K562 (cell line): ENCODE results near the gene HELLS. TPM values are rescaled to one million over a fixed set of nuclear protein-coding genes. Genes with fewer than 3 reads are reported as not detected.

Experiments
- ATAC-seq: fragments of 200-7000 bp; cut with Tn5 transposase; 3 replicates; pipeline ENCODE4 v1.9.1; 2020; ENCODE audit warnings: moderate library complexity
- BruUV-seq: library from RNA; stranded (reverse); fragments of 400-500 nt; replicated peaks from 2 replicates; lab custom pipeline; 2021; lab: Mats Ljungman, UMichigan
- CTCF ChIA-PET: fragments of 300-600 bp; formaldehyde crosslinking; extraction: SDS; loops from one replicate; lab custom pipeline; 2021; ENCODE audit warnings: low intra/inter-chr PET ratio; lab: Yijun Ruan, JAX
- POLR2A ChIA-PET: fragments of 300-600, 350-650 bp; sonication (Branson Sonifier 250); formaldehyde crosslinking; extraction: SDS; loops from one replicate; lab custom pipeline; 2021; ENCODE audit warnings: antibody characterized with exemption, inconsistent platforms; lab: Yijun Ruan, JAX
- DNase-seq, 4 experiments: peaks; one replicate each; pipeline versions ENCODE4 v3.0.0 to v3.0.0-alpha.2; 2011 to 2018; ENCODE audit warnings: low spot score in 3 of 4, mixed read lengths in 3 of 4; ENCODE audit errors: extremely low read depth in 1 of 4
- FAIRE-seq: peaks from 2 replicates; lab custom pipeline; 2011; peaks lifted over from hg19 to GRCh38; lab: Jason Lieb, UNC
- H2AFZ ChIP-seq: 2 replicates; pipeline ENCODE4 v1.6.0; 2011; ENCODE audit warnings: low read depth, low read length, control low read depth, inconsistent platforms
- H3K27ac ChIP-seq: fragments of 200-600 bp; 3 replicates; pipeline ENCODE4 v1.8.0; 2011; ENCODE audit warnings: low read depth, mild to moderate bottlenecking, control low read depth, inconsistent platforms, low read length, moderate library complexity, mixed read lengths; ENCODE audit errors: extremely low read depth
- H3K27me3 ChIP-seq, 2 experiments: fragments of 300-600 bp in 1 of 2; 2 replicates in 1 of 2; 3 replicates in 1 of 2; pipeline versions ENCODE4 v1.6.0 to v1.8.0; 2011; ENCODE audit warnings: inconsistent platforms in 2 of 2, low read length in 2 of 2, mild to moderate bottlenecking in 1 of 2, mixed read lengths in 1 of 2, moderate library complexity in 1 of 2; ENCODE audit not compliant: control insufficient read depth in 2 of 2, insufficient read depth in 2 of 2
- H3K36me3 ChIP-seq: fragments of 300-600 bp; 3 replicates; pipeline ENCODE4 v1.8.0; 2011; ENCODE audit warnings: mild to moderate bottlenecking, low read length, inconsistent platforms; ENCODE audit not compliant: control insufficient read depth, insufficient read depth
- H3K4me1 ChIP-seq, 2 experiments: fragments of 200-600 bp in 1 of 2; replicated peaks in 1 of 2; 2 replicates in 1 of 2; 3 replicates in 1 of 2; pipeline versions ENCODE4 v1.5.1 to v1.8.0; 2011; ENCODE audit warnings: inconsistent platforms in 2 of 2, low read length in 2 of 2, mild to moderate bottlenecking in 1 of 2, mixed read lengths in 1 of 2, moderate library complexity in 1 of 2; ENCODE audit not compliant: control insufficient read depth in 2 of 2, insufficient read depth in 2 of 2
- H3K4me2 ChIP-seq: 2 replicates; pipeline ENCODE4 v1.6.1; 2011; ENCODE audit warnings: low read length, control low read depth, inconsistent platforms, mixed read lengths; ENCODE audit not compliant: insufficient read depth
- H3K4me3 ChIP-seq: fragments of 200-600 bp; sonication (generic), shearing (Covaris generic); 2 replicates; pipeline ENCODE4 v1.5.1; 2016; ENCODE audit warnings: control low read depth, inconsistent platforms
- H3K79me2 ChIP-seq: fragments of 200-600 bp; 3 replicates; pipeline ENCODE4 v1.8.0; 2011; ENCODE audit warnings: low read length, inconsistent platforms; ENCODE audit not compliant: control insufficient read depth, insufficient read depth
- H3K9ac ChIP-seq, 2 experiments: 2 replicates each; pipeline versions ENCODE4 v1.6.0 to v1.6.1; 2011; ENCODE audit warnings: low read depth in 2 of 2, low read length in 2 of 2, control low read depth in 1 of 2, inconsistent platforms in 1 of 2, mild to moderate bottlenecking in 1 of 2, mixed read lengths in 1 of 2; ENCODE audit not compliant: insufficient read depth in 1 of 2
- H3K9me1 ChIP-seq: one replicate; pipeline ENCODE4 v1.6.0; 2011; ENCODE audit warnings: inconsistent platforms, mild to moderate bottlenecking, low read length, moderate library complexity; ENCODE audit not compliant: control insufficient read depth, insufficient read depth
- H3K9me3 ChIP-seq: replicated peaks from 2 replicates; pipeline ENCODE4 v1.5.1; 2011; ENCODE audit warnings: low read depth, low read length, inconsistent platforms; ENCODE audit not compliant: control insufficient read depth, insufficient read depth
- H4K20me1 ChIP-seq: replicated peaks from 2 replicates; pipeline ENCODE4 v1.6.1; 2011; ENCODE audit warnings: low read length, inconsistent platforms, mixed read lengths; ENCODE audit not compliant: control insufficient read depth, insufficient read depth
- CBX2 ChIP-seq: fragments of 200-600 bp; sonication (generic); IDR thresholded peaks from one replicate; pipeline ENCODE4 v1.6.1; 2012; ENCODE audit warnings: mild to moderate bottlenecking, low read length, inconsistent platforms; ENCODE audit not compliant: insufficient read depth, poor library complexity, severe bottlenecking
- CEBPG ChIP-seq, 3 experiments: fragments of 200-800 bp in 1 of 3; sonication (Bioruptor generic) in 1 of 3; sonication (generic) in 1 of 3; formaldehyde crosslinking in 1 of 3; IDR thresholded peaks in 2 of 3; conservative IDR thresholded peaks in 1 of 3; 2 replicates each; pipeline versions ENCODE4 v1.6.1 to v1.8.0; 2016 to 2022; ENCODE audit warnings: missing compliant biosample characterization in 2 of 3, missing genetic modification characterization in 2 of 3, mild to moderate bottlenecking in 1 of 3, missing genetic modification reagents in 1 of 3
- FOXA1 ChIP-seq: fragments of 450-650 bp; IDR thresholded peaks from 2 replicates; pipeline ENCODE4 v1.6.1; 2016; ENCODE audit warnings: mild to moderate bottlenecking, borderline replicate concordance
- HCFC1 ChIP-seq: IDR thresholded peaks from 2 replicates; pipeline ENCODE4 v1.6.1; 2012; ENCODE audit warnings: low read depth, low read length, improper control_type of control experiment
- HDAC8 ChIP-seq: fragments of 450-650 bp; IDR thresholded peaks from 2 replicates; pipeline ENCODE4 v1.6.1; 2016; ENCODE audit warnings: mild to moderate bottlenecking, missing genetic modification characterization, moderate library complexity, missing compliant biosample characterization
- RAD21 ChIP-seq, 2 experiments: fragments of 250-450 bp in 1 of 2; fragments of 450-650 bp in 1 of 2; sonication (Bioruptor Pico) in 1 of 2; formaldehyde crosslinking in 1 of 2; IDR thresholded peaks in 1 of 2; conservative IDR thresholded peaks in 1 of 2; 2 replicates each; pipeline versions ENCODE4 v1.4.0 to v1.8.0; 2020 to 2022; ENCODE audit warnings: mild to moderate bottlenecking in 2 of 2, moderate library complexity in 1 of 2
- RBM15 ChIP-seq: fragments of 200-400 bp; formaldehyde crosslinking; IDR thresholded peaks from 2 replicates; pipeline ENCODE4 v1.6.1; 2018; ENCODE audit warnings: mild to moderate bottlenecking, low read length, moderate library complexity; ENCODE audit not compliant: insufficient read depth
- REST ChIP-seq, 2 experiments: fragments of 450-650 bp; formaldehyde crosslinking in 1 of 2; IDR thresholded peaks; 2 replicates each; pipeline versions ENCODE4 v1.4.0 to v1.6.1; 2014 to 2020; ENCODE audit warnings: mild to moderate bottlenecking in 2 of 2, borderline replicate concordance in 1 of 2, low read depth in 1 of 2
- TARDBP ChIP-seq: fragments of 450-650 bp; IDR thresholded peaks from 2 replicates; pipeline ENCODE4 v1.6.1; 2016
- USF2 ChIP-seq: sonication (generic); formaldehyde crosslinking; IDR thresholded peaks from 2 replicates; pipeline ENCODE4 v1.5.0; 2020; ENCODE audit warnings: missing genetic modification reagents
- ZC3H11A ChIP-seq: IDR thresholded peaks from 2 replicates; pipeline ENCODE4 v1.6.1; 2012; ENCODE audit warnings: low read depth, low read length, improper control_type of control experiment
- WGBS: fragments of 100-300 bp; shearing (Covaris generic); methylation state at CpG from one replicate; pipeline ENCODE4 v1.1.6; 2016; ENCODE audit warnings: low coverage, mixed read lengths; ENCODE audit not compliant: insufficient coverage; ENCODE audit errors: missing lambda C conversion rate; 5-methylcytosine and 5-hydroxymethylcytosine counted together
- in situ Hi-C: fragments of 300-500 bp; cut with MboI; formaldehyde crosslinking; loops from 4 replicates; pipeline ENCODE4 v1.15.0; 2018; ENCODE audit warnings: inconsistent platforms, mixed read lengths
- intact Hi-C: fragments of 100-400 bp; cut with micrococcal nuclease; formaldehyde crosslinking; loops from 2 replicates; pipeline ENCODE4 v1.14.2; 2022
- polyA plus RNA-seq, 8 experiments: library from polyadenylated mRNA; depleted of rRNA in 4 of 8; stranded (reverse) in 5 of 8; unstranded in 3 of 8; fragments of >200 nt; fragmentation: Nextera tagmentation in 2 of 8; fragmentation: Illumina TruSeq in 1 of 8; extraction: Ambion mirVana in 2 of 8; extraction: Trizol in 1 of 8; gene quantifications; 2 replicates each; pipeline versions ENCODE4 v1.2.1 to v1.2.3, GENCODE V29; 2011 to 2014; ENCODE audit warnings: inconsistent platforms in 1 of 8, missing spikeins in 1 of 8
- total RNA-seq, 7 experiments: library from RNA; depleted of rRNA in 6 of 7; stranded (reverse); fragments of >200 nt in 6 of 7; fragmentation: Illumina TruSeq in 2 of 7; extraction: Trizol in 2 of 7; gene quantifications; 2 replicates each; pipeline versions ENCODE4 v1.2.1 to v1.2.3, GENCODE V29; 2011 to 2021; ENCODE audit warnings: low replicate concordance in 1 of 7

The HELLS gene
- total and polyA plus RNA-seq, 9 of the 15 experiments (the other 6 are each of a cell fraction or from before 2014, with no cell fraction given), result 8.8 to 52.1 (median 24.7) TPM

GRCh38 chr10:94630017-94630688 is 84.6 kb downstream of the HELLS start:
- peak; percentile 12 to 28 (median 20) for DNase-seq
- Histone ChIP-seq H3K27ac (no peak overlapping the region), H4K20me1 (no peaks in the 10 kb centered on the region), H3K4me1 (no peaks in the 10 kb centered on the region), H3K4me2 (no peak overlapping the region), H2AFZ (no peak overlapping the region), H3K27me3 (no peaks in the 10 kb centered on the region), H3K79me2 (no peaks in the 10 kb centered on the region), H3K9me1 (no peaks in the 10 kb centered on the region), H3K36me3 (no peaks in the 10 kb centered on the region), H3K4me3 (no peak overlapping the region), H3K9ac (no peak overlapping the region), H3K9me3 (no peaks in the 10 kb centered on the region)
- CTCF ChIA-PET, result interaction anchor here (1.7 kb wide), 1 partner anchor 613 kb away, joined by 6 read pairs; no protein-coding TSS in a partner anchor
- peak; percentile 61; the same call in 2 of the 3 replicates for ATAC-seq
- intact Hi-C loops (no loop called here), in situ Hi-C loops (no loop called here)
- no TSS peak for BruUV-seq
- 4% methylated on average over 4 of the region's 4 CpGs for WGBS
- POLR2A ChIA-PET, result no interaction called here
- peak; percentile 59 for FAIRE-seq
- TF ChIP-seq HDAC8 (tag), result no peak
- peak; percentile 40 to 60 for TF ChIP-seq RAD21 (CRISPR knock-in tag; conservative IDR thresholded peaks at IDR 0.05 in 1 of 2, IDR thresholded peaks at IDR 0.05 in 1 of 2)
- no peak for TF ChIP-seq RBM15
- peak; percentile 21; the same call in 1 of the 2 replicates for TF ChIP-seq REST (IDR thresholded peaks at IDR 0.05; ENCODE audit: borderline replicate concordance)
- TF ChIP-seq REST (CRISPR knock-in tag; IDR thresholded peaks at IDR 0.05; ENCODE audit: low read depth), result no peak
- TF ChIP-seq TARDBP, result no peak
- TF ChIP-seq USF2, result no peak
- TF ChIP-seq CBX2, result no peak
- no peak for TF ChIP-seq FOXA1
- TF ChIP-seq CEBPG (CRISPR knock-in tag; IDR thresholded peaks at IDR 0.05), result no peak
- 0 out of 4 replicates have a peak, but pooled peaks of 1 of the 2 experiments have one; percentile 17 for TF ChIP-seq CEBPG (tag; conservative IDR thresholded peaks at IDR 0.05 in 1 of 2, IDR thresholded peaks at IDR 0.05 in 1 of 2)
- no peak for TF ChIP-seq ZC3H11A
- no peak for TF ChIP-seq HCFC1
